Measurements from ENCODE around the gene ADAMTS3. TPM values are rescaled to one million over a fixed set of nuclear protein-coding genes. Genes with fewer than 3 reads are reported as not detected.

The ADAMTS3 gene
- total RNA-seq, 4 donors from 2014 or later: 0.37 to 3.6 (median 0.75) TPM

GRCh38 chr4:72323227-72323626 is 245.8 kb downstream of the ADAMTS3 start:
- no peak for TF ChIP-seq POLR2A (IDR thresholded peaks at IDR 0.05)
- no peak for TF ChIP-seq CTCF (IDR thresholded peaks at IDR 0.05)
- 64 to 73% methylated on average over 2 of the region's 2 CpGs for WGBS, 2 donors
- intact Hi-C loops (cut with DNase I; ENCODE audit: low total_unique reads): no loop called here
- H3K4me3 ChIP-seq (ENCODE audit: low read depth, poor library complexity, severe bottlenecking): no peak overlapping the region
- DNase-seq (ENCODE audit: low spot score in 2 of 2): no peak

- no peak for DNase-seq (ENCODE audit: low spot score in 2 of 2)
- H3K4me3 ChIP-seq (ENCODE audit: low read depth, poor library complexity, severe bottlenecking): no peak overlapping the region
- 76 to 84% methylated on average over 6 of the region's 6 CpGs for WGBS, 2 donors
- TF ChIP-seq POLR2A (IDR thresholded peaks at IDR 0.05): no peak
- TF ChIP-seq CTCF (IDR thresholded peaks at IDR 0.05): no peak
- intact Hi-C loops (cut with DNase I; ENCODE audit: low total_unique reads): no loop called here
Observed at GRCh38 chr4:72320223-72320948, 248.6 kb downstream of the ADAMTS3 start.

DNA sequence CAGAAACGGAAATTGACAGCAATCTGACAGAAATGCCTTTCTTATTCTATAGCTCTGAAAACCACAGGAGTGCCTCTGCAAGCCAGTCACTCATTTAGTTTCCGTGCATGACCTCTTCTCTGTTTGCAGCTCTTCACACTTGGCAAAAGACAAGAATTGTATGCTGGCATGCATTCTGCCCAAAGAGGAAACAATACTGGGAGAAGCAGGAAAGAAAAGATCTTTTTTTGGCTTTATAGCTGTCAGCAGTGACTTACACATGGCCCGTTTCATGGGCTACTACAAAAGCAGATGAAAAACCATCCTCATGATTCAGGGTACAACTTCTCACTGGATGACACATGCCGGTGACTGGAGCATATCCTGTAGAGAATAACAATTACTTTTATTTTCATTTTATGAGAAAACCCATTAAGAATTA is 249.4 kb downstream of the ADAMTS3 start:
- 44 to 55% methylated on average over 4 of the region's 4 CpGs for WGBS, 2 donors
- intact Hi-C loops (cut with DNase I; ENCODE audit: low total_unique reads): no loop called here
- H3K4me3 ChIP-seq (ENCODE audit: low read depth, poor library complexity, severe bottlenecking): no peak overlapping the region
- no peak for DNase-seq (ENCODE audit: low spot score in 2 of 2)
- no peak for TF ChIP-seq POLR2A (IDR thresholded peaks at IDR 0.05)
- no peak for TF ChIP-seq CTCF (IDR thresholded peaks at IDR 0.05)

GRCh38 chr4:72318421-72319170 is 250.4 kb downstream of the ADAMTS3 start:
- intact Hi-C loops (cut with DNase I; ENCODE audit: low total_unique reads): no loop called here
- WGBS, 2 donors: 64 to 67% methylated on average over 7 of the region's 7 CpGs
- TF ChIP-seq POLR2A (IDR thresholded peaks at IDR 0.05): no peak
- TF ChIP-seq CTCF (IDR thresholded peaks at IDR 0.05): no peak
- DNase-seq (ENCODE audit: low spot score in 2 of 2): no peak
- H3K4me3 ChIP-seq (ENCODE audit: low read depth, poor library complexity, severe bottlenecking): no peak overlapping the region

GRCh38 chr4:72314869-72315268 is 254.2 kb downstream of the ADAMTS3 start:
- TF ChIP-seq CTCF (IDR thresholded peaks at IDR 0.05) (no peak), POLR2A (IDR thresholded peaks at IDR 0.05) (no peak)
- DNase-seq (ENCODE audit: low spot score in 2 of 2): peak in 1 of 2 donors; percentile 20
- H3K4me3 ChIP-seq (ENCODE audit: low read depth, poor library complexity, severe bottlenecking): no peak overlapping the region
- intact Hi-C loops (cut with DNase I; ENCODE audit: low total_unique reads): no loop called here
